ENCODE data around the gene PLEKHH2.

The PLEKHH2 gene

DNA sequence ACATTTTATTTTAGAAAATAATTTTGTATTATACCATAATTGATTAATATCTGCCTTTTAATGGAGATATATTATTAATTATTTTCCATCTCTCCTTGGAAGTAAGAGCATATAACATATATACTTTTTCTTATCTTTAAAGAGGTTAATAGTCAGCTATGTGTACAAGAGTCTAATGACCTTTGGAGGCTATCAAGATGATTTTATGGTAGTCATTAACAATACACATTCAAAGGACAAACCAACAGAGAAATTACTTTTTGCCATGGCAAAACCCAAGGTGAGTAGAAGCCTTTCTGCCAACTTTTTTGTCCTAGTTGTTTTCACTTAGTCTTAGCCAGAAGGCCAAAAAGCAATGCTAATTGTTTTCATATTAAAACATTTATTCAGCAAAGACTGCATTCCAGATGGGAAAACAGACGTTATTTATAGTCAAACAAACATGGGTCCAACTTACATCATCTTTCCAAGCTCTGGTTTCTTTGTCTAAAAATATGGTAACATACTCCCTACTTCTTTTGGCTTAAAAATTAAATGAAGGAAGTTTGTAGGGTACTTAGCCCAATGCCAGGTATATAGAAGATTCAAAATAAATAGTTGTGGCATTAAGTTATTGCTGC is 127.1 kb downstream of the PLEKHH2 start:
- DNase-seq, result no peak

DNA sequence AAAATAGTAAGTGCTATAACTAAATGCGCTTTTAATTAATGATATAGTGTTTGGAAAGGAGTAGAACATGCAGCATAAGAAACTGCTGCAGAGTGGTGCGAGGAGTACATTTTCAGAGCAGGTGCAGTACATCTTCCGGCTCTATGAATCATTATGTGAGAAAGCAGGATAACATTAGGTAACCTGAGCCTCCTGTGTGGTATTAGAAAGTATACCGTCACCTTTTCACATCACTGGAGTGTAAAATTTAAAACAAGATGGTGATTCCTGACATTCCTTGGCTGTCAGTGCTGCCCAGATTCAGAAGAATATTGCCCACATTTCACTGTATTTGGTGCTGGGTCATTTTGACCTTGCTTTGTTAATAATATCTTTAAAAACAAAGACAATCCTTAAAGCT is 128.9 kb downstream of the PLEKHH2 start:
- no peak for DNase-seq

DNA sequence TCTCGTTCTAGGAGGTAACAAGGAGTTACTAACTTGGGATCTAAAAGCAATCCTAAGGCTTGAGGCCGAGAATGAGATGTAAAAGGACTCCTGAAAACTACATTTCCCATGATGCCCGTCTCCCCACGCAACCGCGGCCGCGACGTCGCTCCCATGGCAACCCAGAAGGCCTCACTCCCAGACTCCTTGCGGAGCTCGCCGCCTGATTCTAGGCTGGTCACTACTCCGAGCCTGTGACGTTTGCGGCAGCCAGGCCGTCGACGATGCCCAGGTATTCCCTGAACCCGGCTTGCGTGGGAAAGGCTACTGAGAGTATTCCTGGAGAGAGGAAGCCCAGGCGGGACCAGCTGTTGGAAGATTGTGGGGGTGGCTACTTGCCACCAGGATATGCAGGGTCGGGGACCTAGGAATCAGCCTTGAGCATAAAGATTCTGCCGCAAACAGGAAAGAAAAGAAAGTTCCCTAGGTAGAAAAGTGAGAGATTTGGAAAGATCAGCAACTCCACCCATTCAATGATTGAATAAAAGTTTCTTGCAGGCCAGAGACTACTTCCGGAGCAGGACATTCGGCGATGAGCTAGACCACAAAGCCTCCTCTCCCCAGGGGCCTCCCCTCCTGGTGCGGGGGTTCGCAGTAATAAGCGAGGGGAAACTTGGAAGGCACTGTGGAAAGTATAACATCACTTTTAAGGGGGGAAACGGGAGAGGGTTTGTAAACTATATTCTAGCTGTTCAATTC is 137.0 kb downstream of the PLEKHH2 start, which contains the start of gene DYNC2LI1:
TSS of gene DYNC2LI1 (plus strand) at position 164 of the 738 bp plus-strand sequence. CDS start at position 264, 100 bp downstream.
- peak; percentile 85 to 91 for DNase-seq

DNA sequence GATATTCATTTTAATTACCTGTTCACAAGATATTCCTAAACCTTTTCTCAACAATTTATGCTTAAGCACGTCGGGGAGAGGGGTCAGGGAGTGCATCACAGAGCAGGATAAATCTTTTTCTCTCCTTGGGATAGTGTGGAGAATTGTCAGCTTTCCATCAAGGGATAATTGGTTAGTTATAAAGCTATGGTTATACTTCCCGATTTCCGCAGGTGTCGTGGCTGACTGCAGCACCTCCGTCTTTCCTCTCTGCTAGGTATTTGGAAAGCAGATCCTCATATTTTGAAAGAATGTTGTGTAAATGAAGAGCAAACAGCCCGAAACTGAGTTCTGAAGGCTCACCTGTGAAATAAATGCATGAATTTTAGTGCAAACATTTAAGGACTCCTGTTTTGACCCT is 137.6 kb downstream of the PLEKHH2 start:
- DNase-seq, result no peak

DNA sequence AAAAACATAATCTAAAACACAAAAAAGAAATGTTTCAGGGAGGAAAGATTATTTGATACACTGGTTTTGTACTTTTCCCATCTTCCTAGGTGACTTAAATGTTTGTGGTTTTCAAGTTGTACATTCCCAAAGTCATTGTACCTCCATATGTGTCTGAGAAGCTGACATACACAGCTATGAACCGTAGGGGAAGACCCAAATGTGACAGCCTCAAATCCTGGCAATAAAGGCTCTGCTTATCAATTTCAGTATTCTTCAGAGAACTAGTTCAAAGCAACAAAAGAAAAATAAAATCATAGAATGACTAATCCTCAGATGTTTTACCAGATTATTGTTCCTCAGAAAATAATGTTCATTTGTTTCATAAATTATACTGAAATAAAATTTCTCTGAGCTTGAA is 139.3 kb downstream of the PLEKHH2 start:
- DNase-seq, result no peak

DNA sequence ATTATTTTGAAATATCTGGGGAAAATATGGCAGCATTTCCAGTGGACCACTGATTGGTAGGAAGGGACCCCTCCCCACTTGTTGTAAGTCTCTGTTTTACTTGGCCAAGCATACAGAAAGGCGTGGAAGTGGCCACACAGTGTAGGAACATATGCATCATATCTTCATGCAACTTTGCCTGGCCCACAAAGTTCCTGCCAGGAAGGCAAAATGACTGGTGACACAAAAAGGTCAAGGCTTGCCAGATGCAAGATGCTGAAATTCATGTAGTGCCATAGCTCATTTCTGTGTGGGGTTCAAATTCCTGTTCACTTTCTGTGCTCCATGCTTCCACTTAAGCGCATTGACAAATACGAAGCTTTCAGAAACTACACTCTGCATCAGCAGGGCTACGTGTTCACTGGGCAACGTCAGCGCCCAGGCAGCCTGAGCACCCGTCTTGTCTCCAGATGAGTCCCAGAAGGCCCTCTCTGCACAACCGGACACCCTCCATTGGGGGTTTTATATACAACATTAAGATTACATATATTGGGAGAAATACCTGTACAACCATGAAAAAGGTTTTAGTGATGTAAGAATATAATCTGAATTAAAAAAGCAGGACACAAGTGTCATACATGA is 140.4 kb downstream of the PLEKHH2 start:
- no peak for DNase-seq

DNA sequence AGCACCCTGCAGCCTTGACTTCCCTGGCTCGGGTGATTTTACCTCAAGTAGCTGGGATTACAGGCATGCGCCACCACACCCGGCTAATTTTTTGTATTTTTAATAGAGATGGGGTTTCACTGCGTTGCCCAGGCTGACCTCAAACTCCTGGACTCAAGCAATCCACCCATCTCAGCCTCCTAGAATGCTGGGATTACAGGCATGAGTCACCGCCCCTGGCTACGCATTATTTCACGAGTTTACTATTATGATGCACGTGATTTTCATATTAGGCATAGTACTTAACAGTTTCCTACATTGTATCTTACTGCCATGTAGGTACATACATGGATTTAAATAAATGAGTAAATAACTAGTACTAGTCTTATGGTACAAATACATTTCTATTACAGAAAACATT is 141.2 kb downstream of the PLEKHH2 start:
- no peak for DNase-seq

DNA sequence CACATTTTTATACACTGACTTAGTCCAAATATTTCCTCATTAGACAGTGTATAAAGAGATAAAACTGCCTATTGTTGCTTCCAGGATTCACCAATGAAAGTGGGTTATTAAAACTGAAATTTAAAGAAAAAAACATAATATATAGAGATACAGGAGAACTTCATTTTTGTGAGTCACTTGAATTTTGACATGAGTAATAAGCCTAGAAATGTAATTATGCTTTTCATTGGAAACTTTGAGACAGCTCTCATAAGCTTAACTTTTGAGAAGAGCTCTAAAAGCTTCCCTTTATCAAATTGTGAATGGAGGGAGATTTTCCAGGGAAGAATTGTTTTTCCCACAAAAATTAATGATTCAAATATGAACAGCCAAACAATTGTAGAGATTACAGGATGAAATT is 150.8 kb downstream of the PLEKHH2 start:
- DNase-seq, result no peak

DNA sequence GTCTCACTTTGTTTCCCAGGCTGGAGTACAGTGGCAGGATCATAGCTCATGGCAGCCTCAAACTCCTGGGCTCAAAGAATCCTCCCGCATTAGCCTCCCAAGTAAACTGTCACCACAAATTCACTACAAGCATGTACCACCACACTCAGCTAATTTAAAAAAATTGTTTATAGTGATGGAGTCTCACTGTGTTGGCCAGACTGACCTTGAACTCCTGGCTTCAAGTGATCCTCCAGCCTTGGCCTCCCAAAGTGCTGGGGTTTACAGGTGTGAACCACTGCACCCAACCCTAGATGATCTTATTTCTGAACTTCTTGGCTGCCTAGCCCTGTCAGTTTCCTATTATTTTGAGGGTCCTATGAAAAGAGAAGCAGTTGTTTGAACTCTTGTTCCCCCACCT is 151.6 kb downstream of the PLEKHH2 start:
- DNase-seq, result no peak

DNA sequence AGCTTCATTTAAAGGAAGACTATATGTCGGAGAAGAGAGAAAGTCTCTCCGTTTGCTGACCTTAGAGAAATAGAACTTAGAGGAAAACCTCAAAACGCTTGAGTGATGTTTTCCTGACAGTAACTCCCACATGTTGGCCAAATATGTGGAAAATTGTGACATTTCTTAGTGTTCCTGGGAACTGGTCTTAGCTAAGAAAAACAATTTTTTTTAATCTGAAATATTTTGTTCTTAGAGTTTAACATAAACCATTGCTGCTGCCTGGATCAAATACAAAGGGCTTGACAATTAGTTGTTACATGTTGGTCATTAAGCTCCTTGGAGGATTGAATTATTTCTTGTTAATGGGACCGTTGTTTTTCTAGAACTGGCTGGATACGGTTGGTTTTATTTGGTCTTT is 153.1 kb downstream of the PLEKHH2 start:
- no peak for DNase-seq

DNA sequence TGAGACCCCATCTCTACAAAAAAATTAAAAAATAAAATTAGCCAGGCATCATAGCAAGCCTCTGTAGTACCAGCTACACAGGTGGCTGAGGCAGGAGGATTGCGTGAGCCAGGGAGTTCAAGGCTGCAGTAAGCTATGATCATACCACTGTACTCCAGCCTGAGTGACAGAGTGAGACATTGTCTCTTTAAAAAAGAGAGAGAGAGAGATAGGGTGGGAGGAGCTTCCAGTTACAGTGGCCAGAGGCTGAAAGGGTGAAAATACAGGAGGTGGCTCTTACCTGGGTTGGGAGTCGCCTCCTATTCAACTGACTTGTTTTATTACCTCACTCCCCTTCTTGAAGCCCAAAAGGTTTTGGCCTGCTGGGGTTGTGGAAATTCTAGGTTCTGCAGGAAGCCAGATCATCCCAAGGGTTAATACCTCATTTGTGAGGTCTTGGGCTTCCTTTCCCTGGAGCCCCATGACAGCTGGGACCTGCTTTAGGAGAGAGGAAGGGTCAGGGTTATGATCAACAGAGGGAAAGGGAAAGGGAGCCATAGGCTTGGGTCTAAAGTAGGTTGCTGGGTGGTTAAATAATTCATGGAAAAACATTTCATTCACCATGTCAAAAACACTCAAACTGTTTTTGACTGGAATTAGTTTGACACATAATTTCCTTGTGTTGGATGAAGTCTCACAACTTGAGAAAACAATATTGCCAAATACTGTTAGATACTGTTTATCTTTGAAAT is 154.1 kb downstream of the PLEKHH2 start:
- DNase-seq, result no peak

DNA sequence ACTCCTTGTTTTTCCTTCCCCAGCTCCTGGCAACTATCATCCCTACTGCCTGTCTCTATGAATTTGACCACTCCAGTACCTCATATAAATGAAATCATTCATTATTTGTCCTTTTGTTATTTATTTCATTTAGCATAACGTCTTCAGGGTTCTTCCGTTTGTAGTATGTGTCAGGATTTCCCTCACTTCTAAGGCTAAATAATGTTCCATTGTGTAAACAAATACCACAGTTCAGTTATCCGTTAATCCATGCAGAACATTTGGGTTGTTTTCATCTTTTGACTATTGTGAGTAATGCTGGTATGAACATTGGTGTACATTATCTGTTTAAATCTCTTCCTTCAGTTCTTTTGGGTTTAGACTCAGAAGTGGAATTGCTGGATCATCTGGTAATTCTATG is 155.6 kb downstream of the PLEKHH2 start:
- no peak for DNase-seq

DNA sequence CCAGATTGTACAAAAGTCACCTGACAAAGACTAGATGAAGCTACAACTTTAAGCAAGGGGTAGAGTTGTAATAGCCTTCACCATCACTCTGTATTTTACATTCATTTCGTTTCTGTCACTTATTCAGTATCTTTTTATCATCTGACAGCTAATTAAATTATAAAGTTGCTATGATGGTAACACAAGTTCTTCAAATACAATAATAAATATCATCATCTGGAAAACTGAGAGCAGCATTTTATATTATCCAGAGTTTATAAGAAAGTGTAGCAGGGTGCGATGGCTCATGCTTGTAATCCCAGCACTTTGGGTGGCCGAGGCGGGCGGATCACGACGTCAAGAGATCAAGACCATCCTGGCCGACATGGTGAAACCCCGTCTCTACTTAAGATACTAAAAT is 157.9 kb downstream of the PLEKHH2 start:
- no peak for DNase-seq

DNA sequence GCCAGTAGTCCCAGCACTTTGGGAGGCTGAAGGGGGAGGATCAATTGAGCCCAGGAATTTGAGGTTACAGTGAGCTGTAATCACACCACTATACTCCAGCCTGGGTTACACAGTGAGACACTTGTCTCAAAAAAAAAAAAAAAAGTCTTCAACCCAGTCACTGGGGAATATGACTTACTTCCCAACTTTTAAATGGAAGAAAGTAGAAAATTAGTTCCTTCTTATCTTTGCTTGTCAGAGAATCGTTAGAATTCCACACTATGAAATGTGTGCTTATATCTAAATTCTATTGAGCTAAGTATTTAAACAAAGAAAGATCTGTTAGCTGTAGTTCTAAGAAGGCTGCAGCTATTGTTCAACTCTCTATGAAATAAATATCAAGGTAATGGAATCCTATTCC is 159.1 kb downstream of the PLEKHH2 start:
- no peak for DNase-seq

DNA sequence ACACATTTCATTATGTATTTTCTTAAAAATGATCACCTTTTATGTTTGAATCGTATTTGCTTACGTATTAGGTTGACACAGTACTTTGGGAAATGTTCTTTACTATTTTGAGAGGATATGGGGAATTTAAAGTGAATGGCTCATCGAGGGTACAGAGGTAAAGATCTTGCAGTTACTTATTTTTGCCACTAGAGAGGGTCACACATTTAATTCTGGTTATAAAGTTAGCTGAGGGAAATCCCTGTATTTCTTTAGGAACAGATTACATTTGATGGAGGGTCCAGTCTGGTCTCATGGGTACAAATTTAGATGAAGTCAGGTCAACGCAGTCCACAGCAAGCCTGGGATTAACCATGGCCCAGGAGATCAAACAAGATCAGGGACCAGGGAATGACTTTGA is 161.2 kb downstream of the PLEKHH2 start:
- DNase-seq, result peak; percentile 15 to 61

DNA sequence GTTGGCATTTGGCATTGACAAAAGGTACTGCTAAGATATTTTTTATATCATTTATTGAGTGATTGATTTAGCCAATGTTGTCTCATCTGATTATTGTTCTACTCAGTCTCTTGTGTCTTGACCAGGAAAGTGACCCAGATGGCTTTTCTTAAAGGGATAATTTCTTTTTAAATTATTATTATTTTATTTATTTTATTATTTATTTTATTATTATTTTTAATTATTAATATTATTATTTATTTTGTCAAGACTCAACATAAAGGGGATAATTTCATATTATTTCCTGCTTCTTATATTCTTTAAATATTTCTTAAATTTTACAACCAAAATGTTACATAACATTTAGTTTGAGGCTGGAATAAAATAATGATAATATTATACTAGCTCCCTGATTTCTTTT is 163.8 kb downstream of the PLEKHH2 start:
- DNase-seq, result no peak

DNA sequence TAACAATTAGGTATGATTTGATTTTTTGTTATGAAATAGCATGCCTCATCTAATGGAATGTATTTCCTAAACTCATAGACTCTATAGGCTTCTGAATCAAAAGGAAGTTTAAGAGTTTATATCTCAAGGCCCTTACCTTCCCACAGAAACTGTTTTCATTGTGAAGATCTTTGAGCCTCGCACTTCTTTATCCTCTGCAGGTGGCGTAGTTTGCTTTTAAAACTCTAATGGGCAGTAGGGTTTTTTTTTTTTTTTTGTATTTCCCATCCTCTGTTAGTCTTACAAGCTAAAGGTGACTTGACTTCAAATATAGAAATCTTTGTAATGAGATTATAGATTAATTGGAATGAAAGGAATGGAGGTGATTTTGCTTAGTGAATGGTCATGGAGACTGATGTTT is 165.1 kb downstream of the PLEKHH2 start:
- no peak for DNase-seq

DNA sequence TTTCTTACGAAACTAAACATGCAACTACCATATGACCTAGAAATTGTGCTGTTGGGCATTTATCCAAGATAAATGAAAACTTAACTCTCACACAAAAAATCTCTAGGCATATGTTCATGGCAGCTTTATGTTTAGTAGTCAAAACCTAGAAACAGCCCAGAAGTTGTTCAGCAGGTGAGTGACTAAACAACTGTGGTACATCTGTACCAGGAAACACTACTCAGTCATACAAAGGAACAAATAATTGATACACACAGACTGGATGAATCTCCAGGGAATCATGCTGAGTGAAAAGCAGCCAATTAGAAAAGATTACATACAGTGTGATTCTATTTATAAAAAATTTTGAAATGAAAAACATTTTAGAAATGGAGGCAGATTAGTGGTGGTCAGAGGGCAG is 166.1 kb downstream of the PLEKHH2 start:
- DNase-seq, result no peak

DNA sequence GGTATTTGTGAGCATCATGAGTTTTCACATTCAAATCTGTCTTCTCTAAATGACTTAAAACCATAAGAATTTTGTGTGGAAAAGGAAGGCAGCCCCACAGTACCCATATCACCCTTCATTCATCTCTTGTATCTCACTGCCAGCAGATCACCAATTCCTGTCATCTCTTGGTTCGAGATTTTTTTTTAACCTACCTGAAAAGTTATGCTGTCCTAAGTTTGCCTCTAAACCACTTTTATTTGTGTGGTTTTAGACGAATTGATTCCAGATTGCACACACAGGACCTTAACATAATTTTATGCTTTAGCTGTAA is 169.6 kb downstream of the PLEKHH2 start:
- DNase-seq, result no peak

DNA sequence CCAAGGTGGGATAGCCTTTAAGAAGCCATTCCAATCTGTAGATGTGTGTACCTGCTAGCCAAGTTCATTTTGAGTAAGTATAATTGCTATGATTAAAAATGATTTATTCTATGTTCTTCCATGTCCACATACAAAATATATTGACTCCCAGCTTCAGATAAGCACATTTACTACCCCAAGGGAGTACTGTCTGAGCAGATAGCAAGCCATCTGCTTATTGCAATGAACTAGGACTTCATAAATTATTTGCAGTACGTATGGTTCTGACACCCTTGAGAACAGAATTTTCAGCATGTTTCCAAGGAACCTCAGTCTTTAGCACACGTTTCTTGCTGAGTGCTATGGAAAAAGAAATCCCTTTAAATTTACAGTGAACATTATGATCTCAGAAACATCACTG is 173.4 kb downstream of the PLEKHH2 start:
- DNase-seq, result no peak

DNA sequence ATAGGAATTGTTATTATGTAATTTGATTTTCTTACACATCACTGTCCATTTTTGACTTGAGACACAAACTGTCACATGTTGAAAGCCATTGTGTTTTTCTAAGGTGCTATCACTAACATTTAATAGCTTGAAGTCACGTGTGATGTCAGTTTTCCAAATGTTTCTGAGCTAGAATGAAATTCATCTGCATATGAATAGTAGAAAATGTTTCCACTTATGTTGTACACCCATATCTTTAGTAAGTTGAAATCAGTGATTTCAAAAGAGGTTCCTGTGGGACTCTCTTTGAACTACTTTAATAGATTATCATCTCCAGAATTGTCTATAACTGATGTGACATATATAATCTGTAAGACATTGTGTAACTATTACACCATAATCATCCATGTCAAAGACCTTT is 173.8 kb downstream of the PLEKHH2 start:
- DNase-seq, result no peak

DNA sequence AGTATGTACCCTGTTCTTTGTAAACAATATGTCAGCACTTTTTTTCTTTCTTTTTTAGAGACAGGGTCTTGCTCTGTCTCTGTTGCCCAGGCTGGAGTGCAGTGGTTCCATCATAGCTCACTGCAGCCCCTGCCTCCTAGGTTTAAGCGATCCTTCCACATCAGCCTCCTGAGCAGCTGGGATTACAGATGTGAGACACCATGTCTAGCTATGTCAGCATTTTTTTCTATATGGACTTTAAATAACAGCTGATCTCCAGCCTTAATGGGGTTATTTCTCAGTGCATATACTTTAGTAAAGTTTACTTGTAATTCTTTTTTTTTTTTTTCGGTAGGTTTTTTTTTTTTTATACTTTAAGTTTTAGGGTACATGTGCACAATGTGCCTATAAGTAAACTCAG is 174.9 kb downstream of the PLEKHH2 start:
- DNase-seq, result no peak

DNA sequence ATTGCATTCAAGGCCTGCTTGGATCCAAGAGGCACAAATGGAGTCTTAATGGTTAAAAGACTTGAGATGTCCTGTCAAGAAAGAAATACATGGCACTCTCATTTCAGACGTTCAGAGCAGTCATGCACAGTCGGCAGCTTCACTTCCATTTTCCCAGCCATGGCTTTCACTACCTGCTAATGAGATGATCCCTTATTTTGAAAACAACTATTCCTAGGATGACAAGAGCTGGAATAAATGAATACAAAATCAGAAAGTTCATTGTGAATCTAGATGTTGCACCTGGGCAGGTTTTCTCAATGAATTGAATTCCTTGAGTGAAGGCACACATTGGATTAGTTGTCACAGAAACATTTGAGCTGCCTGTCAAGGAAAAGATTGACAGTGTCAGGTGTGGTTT is 175.9 kb downstream of the PLEKHH2 start:
- DNase-seq, result no peak

DNA sequence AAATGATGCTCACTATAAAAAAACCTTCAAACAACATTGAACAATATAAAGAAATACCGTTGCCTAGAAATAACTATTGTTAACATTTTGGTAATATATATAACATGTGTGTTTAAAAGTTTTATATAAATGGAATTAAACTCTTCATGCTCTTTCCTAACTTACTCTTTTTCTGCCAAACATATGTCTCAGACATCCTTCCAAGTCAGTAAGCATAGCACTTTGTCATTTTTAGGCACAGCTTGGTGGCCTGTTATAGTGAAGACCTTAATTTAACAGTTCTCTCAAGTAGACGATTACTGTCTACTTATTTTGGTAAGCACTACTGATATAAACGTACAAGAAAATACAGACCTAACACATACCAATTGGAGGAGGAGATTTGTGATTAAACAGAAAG is 177.7 kb downstream of the PLEKHH2 start:
- no peak for DNase-seq

All from Kasumi-1 (cell line).